GM19238 (cell line): ENCODE results near the gene PGA4.
"Not testable (repeated sequence)": the region's sequence is repeated elsewhere in the genome, so short reads cannot be mapped to it uniquely, and the experiment has no call there.

Source experiments
- DNase-seq: peaks from one replicate; pipeline ENCODE4 v3.0.0; 2011; ENCODE audit warnings: low spot score; ENCODE audit not compliant: insufficient read length

The PGA4 gene

GRCh38 chr11:61222047-61222446, at the start of gene PGA4:
PGA4 (plus strand) TSS chr11:61222347; CDS start chr11:61222401, 54 bp downstream.
- DNase-seq, result not testable (repeated sequence)

GRCh38 chr11:61172356-61172755, 49.8 kb upstream of the PGA4 start:
- DNase-seq, result no peak

- DNase-seq, result no peak
Observed at GRCh38 chr11:61172888-61173287, 49.3 kb upstream of the PGA4 start.

GRCh38 chr11:61173456-61173855, 48.7 kb upstream of the PGA4 start:
- no peak for DNase-seq

- DNase-seq, result no peak
Observed at GRCh38 chr11:61174273-61174672, 47.9 kb upstream of the PGA4 start.

GRCh38 chr11:61174949-61175348, 47.2 kb upstream of the PGA4 start:
- DNase-seq, result no peak

- DNase-seq, result no peak
Observed at GRCh38 chr11:61176446-61176845, 45.7 kb upstream of the PGA4 start.

- not testable (repeated sequence) for DNase-seq
Observed at GRCh38 chr11:61180205-61180604, 41.9 kb upstream of the PGA4 start.

GRCh38 chr11:61181489-61181888, 40.7 kb upstream of the PGA4 start:
- DNase-seq, result no peak

- DNase-seq, result no peak
Observed at GRCh38 chr11:61183645-61184044, 38.5 kb upstream of the PGA4 start.

- DNase-seq, result no peak
Observed at GRCh38 chr11:61186504-61186903, 35.6 kb upstream of the PGA4 start.

- DNase-seq, result peak; percentile 55
Observed at GRCh38 chr11:61187505-61188130, 34.5 kb upstream of the PGA4 start.

- no peak for DNase-seq
Observed at GRCh38 chr11:61189933-61190332, 32.2 kb upstream of the PGA4 start.

GRCh38 chr11:61193596-61193995, 28.6 kb upstream of the PGA4 start:
- DNase-seq, result no peak

- no peak for DNase-seq
Observed at GRCh38 chr11:61194169-61194671, 27.9 kb upstream of the PGA4 start.

- DNase-seq, result no peak
Observed at GRCh38 chr11:61194981-61195695, 27.0 kb upstream of the PGA4 start.

- DNase-seq, result no peak
Observed at GRCh38 chr11:61195719-61196118, 26.4 kb upstream of the PGA4 start.

- no peak for DNase-seq
Observed at GRCh38 chr11:61198361-61198760, 23.8 kb upstream of the PGA4 start.

- no peak for DNase-seq
Observed at GRCh38 chr11:61198948-61199523, 23.1 kb upstream of the PGA4 start.

GRCh38 chr11:61201476-61201875, 20.7 kb upstream of the PGA4 start:
- no peak for DNase-seq

GRCh38 chr11:61202950-61203746, 19.0 kb upstream of the PGA4 start, which contains the start of gene PGA3:
PGA3 (plus strand) TSS chr11:61203515; CDS start chr11:61203565, 50 bp downstream.
- DNase-seq, result not testable (repeated sequence)

GRCh38 chr11:61203873-61204272, 18.3 kb upstream of the PGA4 start:
- DNase-seq, result not testable (repeated sequence)
